Measurements from ENCODE around the gene USF1.

Gene USF1

GRCh38 chr1:161079436-161080110, 33.8 kb upstream of the USF1 start:
- in situ Hi-C loops (cut with HindIII; ENCODE audit: low sequenced_read_pairs), result no loop called here
- no peak for DNase-seq (ENCODE audit: low read depth)
- no peak for TF ChIP-seq CTCF (IDR thresholded peaks at IDR 0.05; ENCODE audit: low read depth, low read length, missing control alignments)
- H3K4me3 ChIP-seq (ENCODE audit: low read depth, low read length), result no peak overlapping the region

- in situ Hi-C loops (cut with HindIII; ENCODE audit: low sequenced_read_pairs), result no loop called here
- no peak for DNase-seq (ENCODE audit: low read depth)
- H3K4me3 ChIP-seq (ENCODE audit: low read depth, low read length), result no peak overlapping the region
- TF ChIP-seq CTCF (IDR thresholded peaks at IDR 0.05; ENCODE audit: low read depth, low read length, missing control alignments), result no peak
Observed at GRCh38 chr1:161077426-161077825, 31.6 kb upstream of the USF1 start.

- DNase-seq (ENCODE audit: low read depth), result no peak
- H3K4me3 ChIP-seq (ENCODE audit: low read depth, low read length), result no peak overlapping the region
- no peak for TF ChIP-seq CTCF (IDR thresholded peaks at IDR 0.05; ENCODE audit: low read depth, low read length, missing control alignments)
Observed at GRCh38 chr1:161076410-161076809, 30.6 kb upstream of the USF1 start.

GRCh38 chr1:161074676-161075368, 29.0 kb upstream of the USF1 start:
- no peak for TF ChIP-seq CTCF (IDR thresholded peaks at IDR 0.05; ENCODE audit: low read depth, low read length, missing control alignments)
- no peak overlapping the region for H3K4me3 ChIP-seq (ENCODE audit: low read depth, low read length)
- in situ Hi-C loops (cut with HindIII; ENCODE audit: low sequenced_read_pairs), result no loop called here
- DNase-seq (ENCODE audit: low read depth), result no peak

More at GRCh38 chr1:161076410-161076809, 30.6 kb upstream of the USF1 start:
- in situ Hi-C loops (cut with HindIII; ENCODE audit: low sequenced_read_pairs), result no loop called here

- H3K4me3 ChIP-seq (ENCODE audit: low read depth, low read length), result no peak overlapping the region
- no peak for DNase-seq (ENCODE audit: low read depth)
- in situ Hi-C loops (cut with HindIII; ENCODE audit: low sequenced_read_pairs), result no loop called here
- TF ChIP-seq CTCF (IDR thresholded peaks at IDR 0.05; ENCODE audit: low read depth, low read length, missing control alignments), result no peak
Observed at GRCh38 chr1:161073474-161074121, 27.8 kb upstream of the USF1 start.

- H3K4me3 ChIP-seq (ENCODE audit: low read depth, low read length), result no peak overlapping the region
- DNase-seq (ENCODE audit: low read depth), result no peak
- in situ Hi-C loops (cut with HindIII; ENCODE audit: low sequenced_read_pairs), result no loop called here
- no peak for TF ChIP-seq CTCF (IDR thresholded peaks at IDR 0.05; ENCODE audit: low read depth, low read length, missing control alignments)
Observed at GRCh38 chr1:161072751-161073449, 27.1 kb upstream of the USF1 start.
